Right renal pelvis (tissue), 4 donors: ENCODE results near the gene TOMM40L. TPM values are rescaled to one million over a fixed set of nuclear protein-coding genes. Genes with fewer than 3 reads are reported as not detected.

Experiments used
- DNase-seq, 4 donors: peaks; one replicate each; pipeline ENCODE4 v3.0.0-alpha.2; 2013; ENCODE audit warnings: low read depth in 4 of 4, low spot score in 3 of 4, missing footprints in 1 of 4
- polyA plus RNA-seq, 4 donors: library from polyadenylated mRNA; unstranded; fragments of 120-200 nt; gene quantifications; one replicate each; pipeline ENCODE4 v1.2.1, GENCODE V29; 2013; ENCODE audit not compliant: insufficient read length in 4 of 4

TOMM40L gene
- polyA plus RNA-seq, 4 donors, result 14.5 to 15.5 (median 14.9) TPM

DNA sequence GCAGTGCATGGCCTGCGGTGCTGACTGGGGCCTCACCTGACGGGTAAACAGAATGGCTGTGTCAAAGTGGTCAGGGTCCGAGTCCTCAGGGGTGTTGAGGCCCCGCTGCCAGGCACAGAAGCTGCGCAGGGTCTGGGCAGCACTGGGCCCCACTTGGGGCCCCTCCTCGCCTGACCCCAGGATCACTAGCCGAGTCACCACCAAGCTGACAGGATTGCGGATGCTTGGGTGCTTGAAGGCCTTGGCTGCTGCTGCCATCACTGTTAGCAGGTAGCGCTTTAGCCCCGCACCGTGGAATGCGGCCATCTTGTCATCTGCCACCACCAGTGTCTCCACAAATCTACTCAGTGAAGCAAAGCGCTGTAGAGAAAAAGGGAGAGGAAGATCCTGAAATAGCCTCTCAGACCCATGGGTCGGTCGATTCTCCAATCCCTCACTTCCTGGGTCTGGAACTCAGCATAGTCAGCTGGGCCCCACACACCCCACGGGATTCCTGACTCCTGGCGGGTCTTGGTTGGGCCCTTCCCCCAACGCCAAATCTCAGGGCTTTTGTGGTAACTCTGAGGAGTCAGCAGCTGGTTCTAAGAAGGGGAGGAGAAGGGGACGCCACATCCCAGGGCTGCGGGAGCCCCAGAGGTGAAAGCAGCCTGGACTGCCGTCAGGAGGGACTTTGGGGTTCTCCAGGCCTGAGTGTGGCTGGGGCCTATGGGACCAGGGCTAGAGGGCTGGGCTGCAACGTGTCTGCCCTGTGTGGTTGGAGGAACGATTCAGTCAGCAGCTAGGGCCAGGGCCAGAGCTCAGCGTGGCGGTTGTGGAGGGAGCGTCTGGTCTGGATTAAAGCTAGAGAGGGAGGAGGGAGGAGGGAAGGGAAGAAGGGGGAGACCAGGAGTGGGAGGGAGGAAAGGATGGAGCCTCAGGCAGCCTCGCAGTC is 29.1 kb upstream of the TOMM40L start:
- DNase-seq, result no peak

DNA sequence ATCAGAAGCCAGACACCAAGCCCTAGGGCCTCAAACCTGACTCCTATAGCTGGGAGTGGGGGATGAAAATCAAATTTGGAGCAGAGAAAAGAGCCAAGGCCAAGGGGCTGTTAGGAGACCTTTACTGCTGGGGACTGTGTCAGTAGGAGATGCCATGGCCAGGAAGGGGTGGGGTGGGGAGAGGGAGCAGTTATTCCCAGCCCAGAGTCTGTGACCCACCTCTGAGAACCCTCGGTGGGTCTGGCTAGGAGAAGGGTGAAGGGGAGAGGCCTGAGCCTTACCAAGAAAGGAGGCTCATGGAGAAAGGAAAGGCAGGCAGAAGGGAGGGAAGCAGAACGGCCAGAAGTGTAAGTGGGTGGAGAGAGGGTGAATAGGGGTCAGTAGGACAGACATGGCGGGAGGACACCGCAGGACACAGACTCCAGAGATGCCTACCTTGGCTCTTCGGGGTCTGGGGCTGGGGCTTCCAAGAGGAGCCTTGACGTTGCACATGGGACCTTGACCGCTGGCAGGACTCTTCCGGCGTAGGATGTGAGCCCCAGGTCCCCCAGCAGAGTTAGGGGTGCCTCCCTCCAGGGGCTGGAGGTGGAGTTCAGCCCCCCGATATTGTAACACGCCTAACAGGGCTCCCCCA is 28.2 kb upstream of the TOMM40L start:
- no peak for DNase-seq

DNA sequence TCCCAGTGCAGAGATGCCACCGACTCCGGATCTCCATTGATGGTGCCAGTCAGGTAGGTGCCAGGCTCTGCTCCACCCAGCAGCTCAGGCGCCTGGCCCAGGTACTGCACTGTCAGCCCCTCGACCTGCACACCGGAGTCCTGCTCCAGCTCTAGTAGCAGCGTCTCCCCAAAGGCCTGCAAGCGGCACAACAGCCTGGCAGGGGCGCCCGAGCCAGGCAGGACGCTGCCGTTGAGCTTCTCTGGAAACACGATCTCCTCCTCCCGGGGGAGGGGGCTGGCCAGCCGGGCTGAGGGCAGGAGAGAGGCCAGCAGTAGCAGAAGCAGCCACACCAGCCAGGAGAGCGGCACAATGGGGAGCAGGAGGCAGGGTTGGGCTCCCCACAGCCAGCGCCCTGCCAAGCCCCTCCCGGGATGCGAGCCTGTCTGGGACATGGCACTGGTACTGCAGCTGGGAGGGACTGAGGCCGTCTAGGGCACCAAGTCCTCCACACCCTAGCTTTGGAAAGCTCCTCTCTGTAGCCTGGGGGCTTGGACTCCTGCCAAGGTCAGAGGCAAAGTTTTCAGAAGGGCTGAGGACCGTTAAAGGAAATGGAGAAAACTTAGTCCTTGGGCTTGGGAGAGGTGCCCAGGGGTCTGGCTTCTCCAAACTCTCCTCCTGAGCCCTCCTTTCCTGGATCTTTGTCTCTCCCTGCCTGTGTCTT is 27.5 kb upstream of the TOMM40L start:
- DNase-seq, result no peak

DNA sequence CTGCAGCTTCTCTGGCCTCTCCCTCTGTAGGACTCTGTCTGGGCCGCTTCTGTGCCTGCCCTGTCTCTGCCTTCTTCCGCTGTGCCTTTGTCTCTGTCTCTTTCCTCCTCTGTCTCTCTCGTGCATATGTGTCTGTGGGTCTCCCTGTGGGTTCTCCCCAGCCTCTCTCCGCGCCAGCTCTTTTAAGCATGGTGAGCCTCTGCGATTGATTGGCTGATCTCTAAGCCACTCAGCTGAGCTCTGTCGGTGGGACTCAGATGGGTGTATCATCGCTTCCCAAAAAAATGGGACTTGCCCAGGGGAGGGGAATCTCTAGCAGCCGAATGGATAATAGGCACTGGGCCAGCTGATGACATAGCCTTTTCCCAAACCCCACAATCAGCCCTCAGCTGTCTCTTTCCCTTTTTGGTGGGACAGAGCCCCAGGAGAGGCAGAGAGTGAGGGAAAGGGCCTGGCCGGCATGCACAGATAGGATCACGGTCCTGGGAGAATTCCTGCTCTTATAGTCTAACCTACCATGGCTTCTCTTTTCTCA is 26.9 kb upstream of the TOMM40L start, which contains the start of gene ADAMTS4:
TSS of gene ADAMTS4 (minus strand) at position 158 of the 535 bp plus-strand sequence. CDS start 427 bp downstream, outside the sequence.
- no peak for DNase-seq

DNA sequence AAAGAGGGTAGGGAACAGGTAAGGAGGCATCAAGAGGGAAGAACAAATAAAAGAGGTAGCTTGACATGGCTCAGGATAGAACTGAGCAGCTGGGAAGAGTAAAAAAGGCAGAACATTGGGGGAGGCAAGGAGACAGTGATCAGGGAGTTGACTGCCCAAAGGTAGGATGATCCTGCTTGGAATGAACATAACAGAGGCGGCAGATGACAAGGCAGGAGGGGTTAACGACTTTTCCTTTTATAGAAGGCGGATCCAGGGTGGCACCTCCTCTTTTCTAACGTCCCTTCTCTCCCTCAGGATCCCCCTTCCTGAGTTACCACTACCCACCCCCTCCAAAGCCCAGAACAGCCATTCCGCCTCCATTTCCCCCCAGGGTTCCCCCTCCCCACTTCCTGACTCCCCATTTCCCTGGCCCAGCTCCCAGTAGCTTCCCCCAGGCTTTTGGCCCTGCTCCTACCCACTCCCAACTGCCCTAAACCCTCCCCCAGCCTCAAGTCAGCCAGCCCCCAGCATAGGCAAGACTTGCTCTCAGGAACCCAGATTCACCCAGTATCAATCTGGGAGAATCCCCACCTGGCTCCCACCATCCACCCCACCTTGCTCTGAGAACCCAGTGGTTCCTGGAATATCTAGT is 26.2 kb upstream of the TOMM40L start:
- DNase-seq, result no peak

DNA sequence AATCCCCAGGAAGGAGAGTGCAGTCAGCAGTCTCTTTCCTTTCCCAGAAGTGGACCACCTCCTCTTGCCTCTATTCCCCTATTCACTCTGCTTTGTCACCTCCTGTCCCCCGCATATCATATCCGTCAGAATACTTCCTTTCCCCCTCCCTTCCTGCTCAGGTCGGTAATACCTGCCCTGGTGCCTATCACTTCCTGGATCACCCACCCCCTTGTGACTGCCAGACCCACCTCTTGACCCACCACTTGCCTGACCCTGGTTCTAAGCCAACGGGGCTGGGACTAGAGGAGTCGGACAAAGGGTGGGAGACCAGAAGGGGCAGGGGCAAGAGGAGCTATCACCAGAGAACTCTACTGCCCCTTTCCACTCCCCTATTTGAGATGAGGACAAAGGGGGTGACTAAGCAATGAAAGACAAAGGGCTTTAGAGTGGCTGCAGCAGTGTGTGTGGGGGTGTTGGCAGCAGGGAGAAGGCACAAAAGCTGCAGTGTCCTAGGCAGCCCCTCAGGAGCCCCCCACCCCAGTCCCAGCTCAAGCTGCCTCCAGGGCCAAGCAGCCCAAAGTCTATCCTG is 25.4 kb upstream of the TOMM40L start:
- no peak for DNase-seq

DNA sequence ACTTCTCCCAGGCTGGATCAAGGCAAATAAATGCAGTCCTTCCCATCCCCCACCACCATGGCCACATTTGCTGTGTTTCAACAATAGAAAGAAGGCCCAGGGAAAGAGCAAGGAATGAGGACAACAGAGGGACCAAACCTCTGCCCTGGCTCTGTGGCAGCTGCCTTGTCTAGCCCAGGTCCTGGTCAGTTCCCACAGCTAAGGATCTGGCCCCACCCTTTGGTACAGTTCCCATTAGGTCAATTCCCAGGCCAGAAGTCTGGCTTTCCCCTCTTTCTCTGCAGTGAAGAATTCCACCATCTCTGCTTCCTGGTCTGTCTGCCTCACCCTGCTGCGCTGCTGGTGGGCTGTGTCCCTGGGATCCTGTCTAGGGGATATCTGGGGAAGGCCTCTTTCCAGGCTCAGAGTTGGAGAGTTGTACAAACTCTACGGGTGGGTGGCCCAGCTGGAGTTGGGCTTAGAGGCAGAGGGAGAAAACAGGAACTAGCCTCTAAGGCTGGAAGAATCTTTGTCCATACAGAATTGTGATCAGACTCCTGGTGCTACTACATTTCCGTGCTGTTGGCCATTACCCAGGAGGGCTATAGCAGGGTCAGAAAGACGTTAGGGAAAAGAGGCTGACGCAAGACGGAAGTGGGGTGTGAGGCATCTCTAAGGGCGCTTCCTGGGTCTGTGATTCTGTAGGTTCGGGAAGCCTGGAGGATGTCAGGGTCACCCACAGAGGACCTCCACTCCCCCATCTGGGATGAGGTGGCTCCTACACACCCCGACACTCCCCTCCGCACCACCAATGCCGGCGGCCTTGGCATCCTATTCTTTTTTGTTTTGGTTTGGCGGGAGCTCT is 24.6 kb upstream of the TOMM40L start:
- no peak for DNase-seq

DNA sequence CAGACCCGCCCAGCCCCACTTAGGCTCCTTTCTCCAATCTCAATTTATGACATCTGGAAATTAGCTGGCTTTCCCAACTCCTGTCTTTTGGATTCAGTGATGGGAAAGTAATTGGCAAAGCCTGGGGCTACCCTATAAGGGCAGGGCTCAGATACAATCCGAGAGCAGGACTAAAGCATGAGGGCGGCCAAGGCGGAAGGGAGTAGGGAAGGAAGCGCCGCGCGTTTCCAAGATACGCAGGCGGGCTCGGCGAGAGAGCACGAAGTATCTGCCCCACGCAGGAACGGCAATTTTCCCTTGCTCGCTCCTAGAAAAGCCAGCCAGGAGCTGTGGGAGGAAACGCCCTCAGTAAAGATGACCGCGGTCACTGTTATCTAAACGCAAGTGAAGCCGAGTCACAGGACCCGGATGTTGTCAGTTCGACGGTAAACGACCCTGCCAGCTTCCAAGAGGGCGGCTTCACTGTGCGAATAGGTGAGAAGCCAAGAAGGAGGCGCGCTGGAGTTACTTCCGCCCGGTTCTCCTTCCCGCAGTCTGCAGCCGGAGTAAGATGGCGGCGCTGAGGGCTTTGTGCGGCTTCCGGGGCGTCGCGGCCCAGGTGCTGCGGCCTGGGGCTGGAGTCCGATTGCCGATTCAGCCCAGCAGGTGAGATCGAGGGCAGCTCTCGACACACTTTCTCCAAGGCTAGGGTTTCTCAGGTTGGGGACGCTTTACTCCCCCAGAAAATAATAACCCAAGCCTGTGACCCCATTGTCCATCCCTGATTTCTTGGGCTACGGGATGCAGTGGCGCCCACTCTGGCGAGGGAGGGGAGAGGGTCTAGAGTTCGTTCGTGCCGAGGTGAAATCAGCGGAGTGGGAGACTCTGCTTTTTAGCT is 23.8 kb upstream of the TOMM40L start, which contains the start of gene NDUFS2:
TSS of gene NDUFS2 (plus strand) at position 532 of the 877 bp plus-strand sequence. CDS start at position 551, 19 bp downstream.
- DNase-seq, result peak; percentile 95 to 99 (median 98)

DNA sequence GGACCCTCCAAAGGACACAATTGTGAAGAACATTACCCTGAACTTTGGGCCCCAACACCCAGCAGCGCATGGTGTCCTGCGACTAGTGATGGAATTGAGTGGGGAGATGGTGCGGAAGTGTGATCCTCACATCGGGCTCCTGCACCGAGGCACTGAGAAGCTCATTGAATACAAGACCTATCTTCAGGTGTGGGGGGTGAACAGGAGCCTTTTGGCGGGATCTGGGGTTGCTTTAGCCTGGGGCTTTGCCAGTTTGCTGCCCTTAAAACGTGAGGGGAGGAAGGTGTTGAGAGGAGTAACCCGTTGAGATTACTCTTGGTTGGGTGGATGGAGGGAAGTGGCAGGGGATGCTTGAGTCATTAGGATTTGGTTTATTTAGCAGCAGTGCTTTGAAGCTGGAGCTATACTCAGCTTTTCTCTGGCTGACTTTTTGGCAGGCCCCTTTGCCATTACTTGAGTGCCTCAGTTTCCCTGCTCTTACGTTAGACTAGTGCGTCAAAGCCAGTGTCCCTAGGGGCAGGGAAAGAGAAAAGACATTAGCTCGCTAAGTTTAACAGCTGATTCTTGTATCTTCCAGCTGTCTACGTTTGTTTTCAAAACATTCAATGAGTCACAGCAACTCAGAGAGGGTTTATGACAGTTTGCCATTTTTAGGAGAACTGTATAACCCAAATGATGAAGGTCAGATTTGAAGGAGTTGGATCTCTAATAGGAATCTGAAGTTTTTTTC is 19.3 kb upstream of the TOMM40L start:
- DNase-seq, result no peak

DNA sequence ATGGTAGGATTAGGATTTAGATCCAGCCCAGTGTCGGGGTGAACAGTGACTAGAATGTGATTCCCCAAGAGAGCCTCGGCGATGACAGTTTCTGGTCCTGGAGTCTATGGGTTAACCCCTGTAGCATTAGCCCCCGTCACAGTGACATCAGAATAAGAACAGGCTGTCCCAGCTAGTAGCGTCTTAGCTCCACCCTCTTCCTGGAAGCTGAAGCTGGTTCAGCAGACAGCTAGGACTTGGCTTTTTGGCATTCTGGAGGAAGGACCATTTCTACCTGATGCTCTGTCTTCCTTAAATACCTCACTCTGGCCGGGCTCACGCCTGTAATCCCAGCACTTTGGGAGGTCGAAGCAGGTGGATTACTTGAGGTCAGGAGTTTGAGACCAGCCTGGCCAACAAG is 18.7 kb upstream of the TOMM40L start:
- DNase-seq, result no peak

DNA sequence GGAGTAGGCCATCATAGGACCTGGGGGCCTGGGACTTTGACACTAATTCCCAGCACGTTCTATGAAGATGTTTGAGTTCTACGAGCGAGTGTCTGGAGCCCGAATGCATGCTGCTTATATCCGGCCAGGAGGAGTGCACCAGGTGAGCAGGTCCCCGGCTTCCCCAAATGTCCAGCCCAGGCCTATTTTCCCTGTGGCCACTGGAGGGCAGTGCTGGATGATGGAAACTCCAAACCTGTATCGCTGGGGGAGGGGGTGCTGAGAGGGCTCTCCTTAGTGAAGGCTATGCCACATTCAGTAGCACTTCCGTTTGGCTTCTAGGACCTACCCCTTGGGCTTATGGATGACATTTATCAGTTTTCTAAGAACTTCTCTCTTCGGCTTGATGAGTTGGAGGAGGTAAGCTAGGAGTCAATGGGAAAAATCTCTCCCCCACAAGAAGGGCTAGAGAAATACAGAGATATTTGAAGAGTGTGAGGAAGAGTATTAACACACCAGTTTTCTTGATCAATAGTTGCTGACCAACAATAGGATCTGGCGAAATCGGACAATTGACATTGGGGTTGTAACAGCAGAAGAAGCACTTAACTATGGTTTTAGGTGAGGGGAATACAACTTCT is 16.0 kb upstream of the TOMM40L start:
- DNase-seq, result no peak

DNA sequence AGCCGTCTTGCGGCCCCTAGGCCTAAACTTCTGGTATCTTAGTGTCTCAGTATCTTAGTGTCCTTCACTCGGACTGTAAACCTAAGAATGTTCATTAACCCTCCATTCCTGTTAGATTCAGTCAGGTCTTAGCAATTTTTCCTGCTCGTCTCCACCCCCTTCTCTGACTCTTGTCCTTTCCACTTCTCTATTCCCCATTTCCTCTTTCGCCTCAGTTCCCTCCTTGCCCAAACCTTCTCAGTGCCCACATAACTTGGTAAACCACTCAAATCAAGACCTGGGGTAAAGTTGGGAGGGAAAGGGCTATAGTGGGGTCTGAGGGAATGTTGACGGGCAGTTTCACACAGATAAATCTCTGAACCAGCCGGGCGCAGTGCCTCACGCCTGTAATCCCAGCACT is 11.5 kb upstream of the TOMM40L start:
- no peak for DNase-seq

DNA sequence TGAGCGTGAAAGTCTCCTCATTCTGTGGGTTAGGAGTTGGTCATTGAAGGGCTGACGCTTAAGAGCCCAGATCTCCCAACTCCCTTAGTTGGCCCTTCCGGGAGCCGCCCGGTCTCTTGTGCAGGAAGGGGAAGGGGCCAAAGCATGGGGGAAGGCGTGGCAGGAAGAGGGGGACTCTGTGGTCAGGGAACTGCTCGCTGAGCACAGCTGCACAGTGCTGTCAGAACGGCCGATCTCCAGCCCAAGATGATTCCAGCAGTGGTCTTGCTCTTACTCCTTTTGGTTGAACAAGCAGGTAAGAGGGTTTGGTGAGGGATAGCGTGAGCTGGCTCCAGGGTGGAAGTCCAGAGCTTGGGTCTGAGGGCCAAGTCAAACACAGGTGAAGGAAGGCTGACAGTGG is 10.8 kb upstream of the TOMM40L start, which contains the start of gene FCER1G:
TSS of gene FCER1G (plus strand) at position 220 of the 400 bp plus-strand sequence. CDS start at position 247, 27 bp downstream.
- no peak for DNase-seq

DNA sequence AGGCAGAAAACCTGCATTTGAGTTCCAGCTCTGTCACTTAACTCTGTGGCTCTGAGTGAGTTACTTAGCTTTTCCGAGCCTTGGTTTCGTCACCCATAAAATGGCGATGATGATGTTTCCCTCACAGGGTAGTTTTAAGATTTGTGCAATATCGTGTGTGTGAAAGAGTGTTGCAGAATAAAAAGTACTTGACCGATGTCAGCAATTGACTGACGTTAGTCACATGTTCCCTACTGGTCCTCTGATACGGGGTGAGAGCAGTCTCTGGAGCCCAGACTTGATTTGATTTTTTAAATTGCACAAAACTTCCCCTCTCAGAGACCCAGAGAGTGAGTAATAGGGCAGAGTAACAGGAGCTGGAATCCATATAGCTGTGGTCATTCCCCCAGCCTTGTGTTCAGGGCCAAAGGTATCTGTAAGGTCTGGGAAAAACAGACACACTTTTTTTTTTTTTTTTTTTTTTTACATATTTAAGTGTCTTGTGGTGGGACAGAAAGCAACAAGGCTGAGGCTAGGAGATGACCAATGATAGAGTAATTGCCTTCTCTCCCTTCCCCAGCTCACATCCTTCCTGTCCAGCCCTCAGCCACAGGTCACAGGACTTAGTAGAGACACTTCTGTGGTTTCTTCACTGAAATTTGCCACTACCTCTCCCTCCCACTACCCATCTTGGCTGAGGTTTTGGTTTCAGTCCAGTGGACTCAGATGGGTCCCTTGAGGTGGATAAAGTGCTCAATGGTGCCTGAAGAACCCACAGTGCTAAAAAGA is 8.7 kb upstream of the TOMM40L start:
- DNase-seq, result no peak

DNA sequence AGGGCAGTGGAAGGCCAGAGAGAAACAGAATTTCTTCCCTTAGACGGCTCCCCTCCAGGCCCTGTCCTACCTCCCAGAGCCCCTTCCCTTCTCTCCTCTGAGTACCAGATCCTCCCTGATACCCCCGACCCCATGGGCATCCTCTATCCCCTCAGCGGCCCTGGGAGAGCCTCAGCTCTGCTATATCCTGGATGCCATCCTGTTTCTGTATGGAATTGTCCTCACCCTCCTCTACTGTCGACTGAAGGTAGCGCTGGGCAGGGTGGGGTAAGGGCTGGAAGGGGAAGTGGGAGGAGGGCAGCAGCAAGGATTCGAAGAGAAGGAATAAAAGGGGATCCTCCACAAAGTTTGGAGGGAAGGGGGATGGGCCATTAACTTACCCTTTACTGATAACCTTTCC is 8.0 kb upstream of the TOMM40L start:
- DNase-seq, result no peak
